KMS-11 (cell line): ENCODE measurements around the gene MRPS5.

Experiments used
- H2AFZ ChIP-seq: fragments of 200-600 bp; sonication (generic); 2 replicates; pipeline ENCODE4 v1.6.1; 2016; ENCODE audit warnings: antibody characterized with exemption, mixed run types, low read depth
- H3K27ac ChIP-seq: fragments of 200-600 bp; sonication (generic); 2 replicates; pipeline ENCODE4 v1.6.1; 2016; ENCODE audit warnings: mild to moderate bottlenecking, mixed run types
- H3K27me3 ChIP-seq: fragments of 200-600 bp; sonication (generic); 2 replicates; pipeline ENCODE4 v1.6.1; 2017; ENCODE audit warnings: mild to moderate bottlenecking, low read depth, mixed run types, moderate library complexity; ENCODE audit not compliant: insufficient read depth
- H3K36me3 ChIP-seq: fragments of 200-600 bp; sonication (generic); 2 replicates; pipeline ENCODE4 v1.6.1; 2017; ENCODE audit warnings: mild to moderate bottlenecking, mixed run types; ENCODE audit not compliant: insufficient read depth
- H3K4me1 ChIP-seq: fragments of 200-600 bp; sonication (generic); 2 replicates; pipeline ENCODE4 v1.6.1; 2016; ENCODE audit warnings: mild to moderate bottlenecking, low read depth, mixed run types; ENCODE audit not compliant: poor library complexity, severe bottlenecking
- H3K4me2 ChIP-seq: fragments of 200-600 bp; sonication (generic); 2 replicates; pipeline ENCODE4 v1.7.0; 2016; ENCODE audit warnings: mild to moderate bottlenecking, mixed run types
- H3K4me3 ChIP-seq: fragments of 200-600 bp; sonication (generic); IDR thresholded peaks from 2 replicates; pipeline ENCODE4 v1.6.1; 2017; ENCODE audit warnings: low read depth, low read length, mixed read lengths; ENCODE audit not compliant: insufficient read depth
- H3K79me2 ChIP-seq: fragments of 200-600 bp; sonication (generic); 2 replicates; pipeline ENCODE4 v1.6.1; 2016; ENCODE audit warnings: low read depth, mixed run types; ENCODE audit not compliant: insufficient read depth
- H3K9ac ChIP-seq: fragments of 200-600 bp; sonication (generic); 2 replicates; pipeline ENCODE4 v1.6.1; 2016; ENCODE audit warnings: mild to moderate bottlenecking, mixed run types
- H4K20me1 ChIP-seq: fragments of 200-600 bp; sonication (generic); 2 replicates; pipeline ENCODE4 v1.6.1; 2016; ENCODE audit warnings: mild to moderate bottlenecking, mixed run types; ENCODE audit not compliant: insufficient read depth
- CTCF ChIP-seq: fragments of 200-600 bp; sonication (generic); conservative IDR thresholded peaks from 2 replicates; pipeline ENCODE4 v1.6.1; 2017; ENCODE audit warnings: low read depth, mild to moderate bottlenecking, antibody characterized with exemption, low read length, moderate library complexity, mixed read lengths

The MRPS5 gene

GRCh38 chr2:95052804-95053479 lies 68.7 kb downstream of the MRPS5 start:
- Histone ChIP-seq H3K4me3 (no peak overlapping the region), H3K9ac (no peak overlapping the region), H3K79me2 (no peaks in the 10 kb centered on the region), H4K20me1 (no peaks in the 10 kb centered on the region), H3K4me2 (no peak overlapping the region), H3K4me1 (no peaks in the 10 kb centered on the region), H2AFZ (no peak overlapping the region), H3K36me3 (no peaks in the 10 kb centered on the region), H3K27me3 (no peaks in the 10 kb centered on the region), H3K27ac (no peak overlapping the region)
- no peak for TF ChIP-seq CTCF

- Histone ChIP-seq H3K27me3 (no peaks in the 10 kb centered on the region), H3K27ac (no peak overlapping the region), H3K79me2 (no peaks in the 10 kb centered on the region), H2AFZ (no peak overlapping the region), H3K4me1 (no peaks in the 10 kb centered on the region), H4K20me1 (no peaks in the 10 kb centered on the region), H3K4me2 (no peak overlapping the region), H3K36me3 (no peaks in the 10 kb centered on the region), H3K4me3 (no peak overlapping the region), H3K9ac (no peak overlapping the region)
- no peak for TF ChIP-seq CTCF
Measured at GRCh38 chr2:95052307-95052706, 69.3 kb downstream of the MRPS5 start.

- no peak overlapping the region for H3K27ac ChIP-seq
- no peaks in the 10 kb centered on the region for H3K27me3 ChIP-seq
- H3K4me3 ChIP-seq: no peak overlapping the region
- no peak overlapping the region for H3K4me2 ChIP-seq
- no peaks in the 10 kb centered on the region for H3K79me2 ChIP-seq
- no peak overlapping the region for H3K9ac ChIP-seq
- H4K20me1 ChIP-seq: no peaks in the 10 kb centered on the region
- no peaks in the 10 kb centered on the region for H3K36me3 ChIP-seq
- no peak for TF ChIP-seq CTCF
- no peaks in the 10 kb centered on the region for H3K4me1 ChIP-seq
- no peak overlapping the region for H2AFZ ChIP-seq
Measured at GRCh38 chr2:95051626-95052025, 70.0 kb downstream of the MRPS5 start.

- Histone ChIP-seq H3K36me3 (no peaks in the 10 kb centered on the region), H3K4me1 (no peaks in the 10 kb centered on the region), H3K27me3 (no peaks in the 10 kb centered on the region), H3K27ac (no peak overlapping the region), H4K20me1 (no peaks in the 10 kb centered on the region), H3K79me2 (no peaks in the 10 kb centered on the region), H3K4me3 (no peak overlapping the region), H3K4me2 (no peak overlapping the region), H2AFZ (no peak overlapping the region), H3K9ac (no peak overlapping the region)
- no peak for TF ChIP-seq CTCF
Measured at GRCh38 chr2:95050385-95051300, 71.0 kb downstream of the MRPS5 start.
